ENCODE measurements around the gene U2SURP.
"Not testable (repeated sequence)": the region's sequence is repeated elsewhere in the genome, so short reads cannot be mapped to it uniquely, and the experiment has no call there.

The U2SURP gene

GRCh38 chr3:143066033-143066432, 64.7 kb downstream of the U2SURP start:
- in situ Hi-C loops (cut with MboI; ENCODE audit: low sequenced_read_pairs), result no loop called here

DNA sequence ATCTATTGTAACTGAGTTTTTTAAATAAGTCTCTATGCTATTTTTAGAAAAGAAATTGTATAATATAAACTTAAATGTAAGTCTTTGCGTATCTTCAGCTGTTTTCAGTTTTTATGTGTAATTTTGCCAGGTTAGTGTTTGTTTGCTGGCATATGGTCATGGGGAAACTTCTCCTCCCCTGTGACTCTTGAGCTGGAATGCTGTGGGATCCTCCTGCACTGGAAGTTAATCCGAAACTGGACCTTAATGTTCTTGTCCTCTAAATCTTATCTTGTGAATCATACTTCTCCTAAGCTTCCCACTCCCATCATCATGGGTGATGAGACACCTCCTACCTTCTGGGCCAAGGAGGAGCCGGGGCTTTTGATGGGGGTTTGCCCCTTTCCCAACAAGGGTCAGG, 65.8 kb downstream of the U2SURP start:
- in situ Hi-C loops (cut with MboI; ENCODE audit: low sequenced_read_pairs), result no loop called here

- in situ Hi-C loops (cut with MboI; ENCODE audit: low sequenced_read_pairs), result no loop called here
These were observed 66.7 kb downstream of the U2SURP start for GRCh38 chr3:143068059-143068458.

- in situ Hi-C loops (cut with MboI; ENCODE audit: low sequenced_read_pairs), result no loop called here
These were observed 69.7 kb downstream of the U2SURP start for GRCh38 chr3:143070977-143071551.

DNA sequence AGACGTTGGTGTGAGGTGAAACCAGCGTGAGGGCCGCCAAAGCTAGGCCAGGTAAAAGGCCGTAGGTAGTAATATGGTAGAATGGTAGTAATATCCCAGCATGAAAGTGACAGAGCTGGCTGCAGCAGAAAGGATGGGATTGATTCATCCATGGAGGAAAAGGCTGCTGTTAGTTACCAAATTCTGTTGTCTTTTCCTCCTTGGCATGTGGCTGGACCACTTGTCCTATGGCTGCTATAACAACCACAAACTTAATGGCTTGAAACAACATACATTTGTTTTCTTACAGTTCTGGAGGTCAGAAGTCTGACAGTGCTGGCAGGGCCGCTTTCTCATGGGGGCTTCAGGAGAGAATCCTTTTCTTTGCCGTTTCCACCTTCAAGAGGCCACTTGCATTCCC, 70.4 kb downstream of the U2SURP start:
- in situ Hi-C loops (cut with MboI; ENCODE audit: low sequenced_read_pairs), result no loop called here

- in situ Hi-C loops (cut with MboI; ENCODE audit: low sequenced_read_pairs), result not testable (repeated sequence)
These were observed 71.1 kb downstream of the U2SURP start for GRCh38 chr3:143072298-143073020.

DNA sequence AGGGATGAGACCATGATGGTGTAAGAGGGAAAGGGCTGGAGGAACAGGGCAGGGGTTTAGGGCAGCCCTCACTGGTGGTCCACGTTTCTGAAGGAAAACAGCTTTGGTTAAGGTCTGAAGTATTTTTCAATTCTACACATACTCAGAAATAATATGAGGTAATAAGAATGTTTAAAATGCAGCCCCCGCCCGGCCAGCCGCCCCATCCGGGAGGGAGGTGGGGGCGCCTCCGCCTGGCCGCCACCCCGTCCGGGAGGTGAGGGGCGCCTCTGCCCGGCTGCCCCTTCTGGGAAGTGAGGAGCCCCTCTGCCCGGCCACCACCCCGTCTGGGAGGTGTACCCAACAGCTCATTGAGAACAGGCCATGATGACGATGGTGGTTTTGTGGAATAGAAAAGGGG, 72.2 kb downstream of the U2SURP start:
- in situ Hi-C loops (cut with MboI; ENCODE audit: low sequenced_read_pairs), result not testable (repeated sequence)

DNA sequence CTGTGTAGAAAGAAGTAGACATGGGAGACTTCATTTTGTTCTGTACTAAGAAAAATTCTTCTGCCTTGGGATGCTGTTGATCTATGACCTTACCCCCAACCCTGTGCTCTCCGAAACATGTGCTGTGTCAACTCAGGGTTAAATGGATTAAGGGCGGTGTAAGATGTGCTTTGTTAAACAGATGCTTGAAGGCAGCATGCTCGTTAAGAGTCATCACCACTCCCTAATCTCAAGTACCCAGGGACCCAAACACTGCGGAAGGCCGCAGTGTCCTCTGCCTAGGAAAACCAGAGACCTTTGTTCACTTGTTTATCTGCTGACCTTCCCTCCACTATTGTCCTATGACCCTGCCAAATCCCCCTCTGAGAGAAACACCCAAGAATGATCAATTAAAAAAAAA, 72.6 kb downstream of the U2SURP start:
- in situ Hi-C loops (cut with MboI; ENCODE audit: low sequenced_read_pairs), result not testable (repeated sequence)

- in situ Hi-C loops (cut with MboI; ENCODE audit: low sequenced_read_pairs), result no loop called here
These were observed 77.5 kb downstream of the U2SURP start for GRCh38 chr3:143078883-143079282.

DNA sequence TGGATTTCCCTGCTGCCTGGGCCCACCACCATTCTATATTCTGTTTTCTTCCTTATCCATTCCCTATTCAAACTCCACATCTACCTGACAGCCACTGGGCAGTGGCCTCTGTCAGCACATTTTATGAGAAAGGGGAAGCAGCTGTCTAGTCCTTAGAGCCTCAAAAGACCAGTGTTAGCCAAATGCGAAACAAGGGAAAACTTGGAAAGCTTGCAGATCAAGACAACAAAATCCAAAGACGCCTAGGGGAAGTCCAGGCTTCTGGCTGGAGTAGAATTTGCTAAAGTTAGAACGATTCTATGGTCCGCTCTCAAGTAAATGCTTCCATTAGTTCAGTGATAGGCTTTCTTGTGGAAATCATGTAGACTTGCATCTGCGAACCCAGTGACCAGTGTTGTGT, 78.8 kb downstream of the U2SURP start:
- in situ Hi-C loops (cut with MboI; ENCODE audit: low sequenced_read_pairs), result no loop called here

DNA sequence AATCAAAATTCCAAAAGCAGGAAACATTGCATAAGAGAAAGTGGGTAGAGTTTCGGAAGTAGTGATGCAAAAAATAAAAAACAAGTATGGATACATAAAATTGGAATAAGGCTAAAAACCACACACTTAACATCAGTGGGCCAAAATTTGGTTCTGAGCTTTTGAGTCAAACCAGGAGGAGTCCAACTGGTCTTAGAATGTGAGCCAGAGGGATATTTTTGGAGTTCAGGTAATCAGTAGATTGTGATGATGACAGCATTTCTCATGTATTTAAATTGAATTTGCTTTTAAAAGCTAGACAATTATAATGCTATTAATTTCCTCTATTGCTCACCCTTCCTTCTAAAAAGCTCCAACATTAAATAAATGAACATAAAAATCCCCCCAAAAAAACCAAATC, 80.0 kb downstream of the U2SURP start:
- in situ Hi-C loops (cut with MboI; ENCODE audit: low sequenced_read_pairs), result no loop called here

DNA sequence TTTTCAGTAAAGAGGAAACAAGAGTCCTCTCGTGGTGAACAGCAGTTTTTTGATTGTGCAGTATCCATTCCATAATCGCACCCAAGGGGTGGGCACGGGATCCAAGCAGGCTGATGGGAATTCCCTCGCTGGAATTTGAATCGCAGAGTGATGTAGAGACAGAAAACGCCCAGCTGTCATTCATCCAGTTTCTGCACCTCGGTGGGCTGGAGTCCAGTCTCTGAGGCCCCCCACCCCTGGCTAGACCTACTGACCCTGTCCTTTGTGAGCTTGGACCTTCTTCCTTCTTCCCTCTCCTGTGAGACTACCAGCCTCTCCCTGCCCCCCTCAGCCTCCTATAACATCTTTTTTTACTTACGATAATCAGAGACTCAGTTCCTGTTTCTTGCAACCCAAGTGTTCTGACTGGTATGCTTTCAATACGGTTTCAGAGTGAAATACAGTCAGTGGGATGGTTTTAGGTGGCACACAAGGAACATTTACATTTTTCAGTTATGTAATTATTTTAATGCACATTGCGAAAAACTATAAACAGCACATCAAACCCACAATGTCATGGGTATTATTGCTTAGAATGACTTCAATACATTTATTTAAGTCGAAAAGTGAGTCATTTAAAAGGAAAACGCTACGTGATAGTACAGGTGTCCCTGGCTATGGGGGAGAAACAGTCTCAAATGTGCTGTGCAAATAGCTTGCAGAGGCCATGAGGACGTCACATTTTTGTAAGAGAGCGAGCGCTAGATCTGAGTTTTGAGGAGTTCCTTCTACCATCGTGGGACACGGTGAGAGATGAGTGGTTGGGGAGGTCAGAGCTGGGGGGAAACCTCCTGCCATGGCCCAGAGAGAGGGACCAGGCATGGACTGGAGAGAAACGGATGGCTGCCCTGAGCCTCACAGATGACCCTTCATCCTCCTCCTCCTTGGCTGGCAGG, 80.7 kb downstream of the U2SURP start:
- in situ Hi-C loops (cut with MboI; ENCODE audit: low sequenced_read_pairs), result no loop called here

- in situ Hi-C loops (cut with MboI; ENCODE audit: low sequenced_read_pairs), result no loop called here
These were observed 82.4 kb downstream of the U2SURP start for GRCh38 chr3:143083781-143084180.

- in situ Hi-C loops (cut with MboI; ENCODE audit: low sequenced_read_pairs), result no loop called here
These were observed 83.7 kb downstream of the U2SURP start for GRCh38 chr3:143084856-143085731.

- in situ Hi-C loops (cut with MboI; ENCODE audit: low sequenced_read_pairs), result no loop called here
These were observed 87.5 kb downstream of the U2SURP start for GRCh38 chr3:143088835-143089234.

DNA sequence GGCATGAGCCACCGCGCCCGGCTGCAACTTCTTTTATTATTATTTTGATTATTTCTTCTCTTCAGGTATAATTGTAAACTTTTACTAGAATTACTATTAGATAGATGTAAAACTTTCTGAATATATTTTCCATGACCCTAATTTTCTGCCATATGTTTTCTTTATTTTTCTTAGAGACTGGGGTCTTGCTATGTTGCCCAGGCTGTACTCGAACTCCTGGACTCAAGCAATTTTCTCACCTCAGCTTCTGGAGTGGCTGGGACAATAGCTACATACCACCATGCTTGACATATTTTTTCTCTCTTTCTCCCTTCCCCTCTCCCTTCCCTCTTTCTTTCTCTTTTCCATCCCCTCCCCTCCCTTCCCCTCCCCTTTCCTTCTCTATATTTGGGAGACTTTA, 88.6 kb downstream of the U2SURP start:
- in situ Hi-C loops (cut with MboI; ENCODE audit: low sequenced_read_pairs), result no loop called here

GRCh38 chr3:143090486-143090885, 89.1 kb downstream of the U2SURP start:
- in situ Hi-C loops (cut with MboI; ENCODE audit: low sequenced_read_pairs), result no loop called here

DNA sequence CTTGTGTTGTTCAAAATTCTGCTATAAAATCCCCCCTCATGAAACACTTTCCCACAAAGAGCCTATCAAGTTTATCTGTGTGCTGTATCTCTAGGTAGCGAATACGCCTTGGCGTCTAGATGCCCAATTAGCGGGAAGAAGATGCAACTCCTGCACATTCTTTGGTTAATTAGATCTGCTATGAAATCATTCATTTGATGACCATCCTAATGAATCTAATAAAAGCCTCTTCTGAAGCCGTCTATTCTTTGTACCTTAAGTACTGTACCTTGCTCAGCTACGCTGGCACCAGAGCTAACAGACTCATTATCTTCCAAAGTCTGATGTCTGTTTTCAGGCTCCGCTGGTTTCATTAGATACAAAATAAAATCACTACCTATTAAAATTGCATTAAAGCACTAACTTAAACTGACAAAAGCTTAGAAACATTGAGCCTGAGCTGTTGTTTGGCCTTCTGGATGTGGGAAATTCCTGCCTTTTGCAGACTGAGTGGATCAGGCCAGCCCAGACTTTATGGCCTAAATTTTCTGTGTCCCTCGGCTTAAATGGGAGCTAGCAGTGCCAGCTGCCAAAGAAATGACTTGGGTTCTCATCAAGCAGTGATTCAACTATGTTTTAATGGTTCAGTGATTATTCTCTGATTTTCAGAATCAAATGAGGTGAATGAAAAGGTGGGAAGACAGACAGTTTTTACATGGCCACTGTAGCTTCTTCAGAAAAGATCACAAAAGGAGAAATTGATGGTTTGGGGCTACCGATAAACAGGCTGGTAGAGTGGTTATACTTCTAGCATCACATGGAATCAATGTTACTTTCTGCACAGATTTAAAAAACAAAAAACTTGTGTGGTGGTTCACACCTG, 89.8 kb downstream of the U2SURP start:
- in situ Hi-C loops (cut with MboI; ENCODE audit: low sequenced_read_pairs), result no loop called here

GRCh38 chr3:143092191-143092590, 90.8 kb downstream of the U2SURP start:
- in situ Hi-C loops (cut with MboI; ENCODE audit: low sequenced_read_pairs), result no loop called here

DNA sequence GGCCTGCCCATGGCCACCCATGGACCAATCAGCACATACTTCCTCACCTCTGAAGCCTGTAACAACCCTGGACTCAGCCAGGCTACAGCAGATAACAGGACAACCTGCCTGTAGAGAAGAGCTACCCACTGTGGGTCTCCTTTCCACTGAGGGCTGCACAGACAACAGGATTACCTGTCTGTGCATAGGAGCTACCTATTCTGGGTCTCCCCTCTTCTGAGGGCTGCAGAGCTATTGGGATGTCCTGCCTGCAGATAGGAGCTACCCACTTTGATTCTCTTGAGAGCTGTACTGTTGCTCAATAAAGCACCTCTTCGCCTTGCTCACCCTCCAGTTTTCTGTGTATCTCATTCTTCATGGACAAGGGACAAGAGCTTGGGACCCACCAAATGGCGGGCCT, 94.4 kb downstream of the U2SURP start:
- in situ Hi-C loops (cut with MboI; ENCODE audit: low sequenced_read_pairs), result no loop called here

Data from HL-60/S4 (cell line).